ENCODE measurements around the gene PLA2R1.

The PLA2R1 gene

DNA sequence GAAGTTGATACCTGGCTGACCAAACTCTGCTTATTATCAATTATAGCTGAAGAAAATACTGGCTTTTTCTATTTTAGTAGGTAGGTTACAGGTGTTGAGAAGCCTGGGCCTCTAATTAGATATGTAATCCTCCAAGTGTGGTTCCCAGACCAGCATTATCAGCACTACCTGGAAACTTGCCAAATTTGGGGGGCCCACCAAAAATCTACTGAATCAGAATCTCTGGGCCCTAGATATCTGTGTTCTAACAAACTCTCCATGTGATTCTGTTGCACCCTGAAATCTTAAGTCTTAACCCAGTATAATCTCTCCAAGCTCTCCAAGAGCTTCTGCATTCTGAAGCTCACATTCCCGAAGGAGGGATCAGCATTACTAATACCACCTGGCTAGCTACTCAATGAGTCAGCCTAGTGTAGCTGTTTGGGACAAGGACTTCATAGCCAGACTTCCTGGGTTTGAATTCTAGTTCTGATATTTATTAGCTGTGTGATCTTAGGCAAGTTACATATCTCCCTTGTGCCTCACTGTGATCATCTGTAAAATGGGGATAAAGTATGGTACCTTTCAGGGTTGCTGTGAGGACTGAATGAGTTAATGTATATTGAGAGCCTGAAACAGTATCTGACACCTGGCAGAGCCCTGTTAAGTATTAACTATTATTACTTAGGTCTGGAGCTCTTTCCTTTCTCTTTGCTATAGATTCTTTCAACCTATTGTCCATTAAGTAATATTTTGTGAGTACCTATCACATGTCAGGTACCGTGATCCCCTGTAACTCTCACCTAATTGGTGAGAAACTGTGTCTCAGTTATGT is 170.3 kb downstream of the PLA2R1 start:
- no peak for DNase-seq

DNA sequence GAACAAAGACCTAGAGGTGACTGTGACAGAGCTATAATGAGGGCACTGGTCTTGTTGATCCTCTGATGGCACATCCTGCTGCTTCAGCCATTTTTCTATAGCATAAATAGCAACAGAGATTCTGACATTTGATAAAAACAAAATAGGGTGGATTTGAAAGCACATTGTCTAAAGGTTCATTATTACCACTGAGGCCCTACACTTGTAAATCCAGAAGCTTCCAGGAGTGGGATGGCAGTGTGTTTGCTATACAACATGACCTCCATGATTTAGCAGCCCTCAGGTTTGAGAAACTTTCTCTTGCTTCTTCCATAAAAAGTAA is 171.2 kb downstream of the PLA2R1 start:
- DNase-seq: no peak

DNA sequence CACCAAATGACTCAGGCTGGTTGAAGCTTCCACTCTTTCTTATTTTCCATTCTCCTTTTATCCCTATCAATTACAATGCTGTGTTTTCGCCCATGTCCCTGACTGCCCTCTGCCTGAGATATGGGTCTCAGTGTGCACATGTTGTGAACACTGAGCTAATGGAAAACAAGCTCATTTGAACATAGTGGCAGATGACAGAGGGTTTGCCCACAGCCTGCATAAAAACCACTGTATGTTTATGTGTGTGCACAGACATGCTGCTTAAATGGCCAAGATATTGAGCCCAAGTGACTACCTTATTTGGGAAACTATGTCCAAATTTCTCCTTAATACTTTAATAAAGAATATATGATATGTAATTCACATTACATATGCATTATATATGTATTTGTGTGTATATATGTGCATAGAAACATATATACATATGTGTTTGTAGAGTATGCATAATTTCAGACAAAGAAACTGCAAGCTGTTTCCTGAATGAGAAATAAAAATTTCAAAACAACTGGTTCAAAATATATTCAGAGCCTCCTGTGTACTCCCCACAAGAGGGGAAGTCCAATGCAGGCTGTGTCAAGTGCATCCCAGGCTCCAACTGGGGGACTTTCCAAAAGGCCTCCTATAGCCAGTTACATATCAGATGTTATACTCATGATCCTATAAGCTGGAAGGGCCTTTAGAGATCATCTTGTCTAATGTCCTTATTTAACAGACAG is 171.7 kb downstream of the PLA2R1 start:
- no peak for DNase-seq

DNA sequence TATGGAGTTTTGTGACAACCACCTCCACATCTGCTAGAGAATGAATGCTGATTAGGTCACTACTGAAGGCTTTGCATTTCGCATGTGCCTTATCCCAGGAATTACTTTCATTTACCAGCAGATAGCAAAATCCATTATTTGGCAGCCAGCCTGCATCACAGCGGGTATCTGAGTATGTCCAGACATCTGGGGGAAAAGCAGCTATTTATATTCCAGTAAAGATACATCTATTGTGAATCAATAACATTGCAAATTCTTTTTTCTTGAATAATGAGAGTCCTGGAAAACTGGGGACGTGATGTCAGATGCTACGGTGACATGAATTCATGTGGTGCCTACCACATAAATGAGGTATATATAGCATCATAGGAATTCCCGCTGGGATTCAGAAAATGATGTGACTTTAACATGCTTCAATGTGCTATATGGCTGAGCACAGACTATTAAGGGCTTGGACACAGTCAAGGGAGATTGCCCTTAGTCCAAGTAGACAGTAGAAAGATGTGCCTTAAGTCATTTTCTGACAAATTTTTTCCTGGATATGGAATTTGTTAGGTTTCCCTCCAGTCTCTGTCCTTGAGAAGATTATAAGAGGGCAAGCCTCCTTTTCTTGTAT is 180.2 kb downstream of the PLA2R1 start:
- no peak for DNase-seq
